ENCODE data around the gene EEF1AKMT1.
"Not testable (repeated sequence)": the region's sequence is repeated elsewhere in the genome, so short reads cannot be mapped to it uniquely, and the experiment has no call there.

Gene EEF1AKMT1

GRCh38 chr13:20689291-20689690 lies 84.5 kb downstream of the EEF1AKMT1 start:
- DNase-seq = no peak

GRCh38 chr13:20686863-20687579 lies 86.7 kb downstream of the EEF1AKMT1 start:
- DNase-seq = no peak

- no peak for DNase-seq
These were observed 87.6 kb downstream of the EEF1AKMT1 start for GRCh38 chr13:20686167-20686566.

GRCh38 chr13:20685092-20685491 lies 88.7 kb downstream of the EEF1AKMT1 start:
- no peak for DNase-seq

GRCh38 chr13:20684546-20684945 lies 89.2 kb downstream of the EEF1AKMT1 start:
- no peak for DNase-seq

- no peak for DNase-seq
These were observed 89.7 kb downstream of the EEF1AKMT1 start for GRCh38 chr13:20684041-20684440.

GRCh38 chr13:20682061-20682460 lies 91.7 kb downstream of the EEF1AKMT1 start:
- DNase-seq = no peak

- not testable (repeated sequence) for DNase-seq
These were observed 92.3 kb downstream of the EEF1AKMT1 start for GRCh38 chr13:20681481-20681880.

GRCh38 chr13:20680416-20681080 lies 93.2 kb downstream of the EEF1AKMT1 start:
- no peak for DNase-seq

- no peak for DNase-seq
These were observed 93.9 kb downstream of the EEF1AKMT1 start for GRCh38 chr13:20679879-20680278.

All from right hindlimb (tissue), 1 donor.